ENCODE measurements around the gene GNRH2. TPM values are rescaled to one million over a fixed set of nuclear protein-coding genes. Genes with fewer than 3 reads are reported as not detected.

The GNRH2 gene
- total and polyA plus RNA-seq, 2 of the 8 experiments (the other 6 are each of a cell fraction or from before 2014, with no cell fraction given): 0.09 to 0.82 TPM

DNA sequence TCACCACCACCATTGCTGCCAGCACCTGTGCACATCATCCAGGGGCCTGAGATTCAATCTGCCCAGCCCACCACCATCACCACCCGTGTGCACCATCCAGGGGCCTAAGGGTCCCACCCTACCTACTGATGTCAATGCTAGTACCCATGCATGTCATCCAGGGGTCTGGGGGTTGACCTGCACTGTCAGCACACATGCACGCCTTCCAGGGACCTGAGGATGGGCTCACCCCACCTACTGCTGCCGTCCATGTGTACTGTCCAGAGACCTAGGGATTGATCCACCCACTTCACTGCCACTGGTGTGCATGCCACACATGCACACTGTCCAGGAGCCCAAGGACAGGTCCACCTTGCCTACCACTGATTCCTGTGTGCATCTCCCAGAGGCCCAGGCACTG, 16.1 kb downstream of the GNRH2 start:
- Histone ChIP-seq H2BK12ac (ENCODE audit: low read depth, low read length) (no peak overlapping the region), H3K27me3 (replicated peaks in 1 of 4; ENCODE audit: control insufficient read depth in 3 of 4, extremely low read depth in 1 of 4, insufficient read depth in 3 of 4, low read length in 3 of 4) (no peaks in the 10 kb centered on the region), H3K18ac (ENCODE audit: extremely low read depth, low read length) (no peak overlapping the region), H2BK20ac (ENCODE audit: low read length) (no peak overlapping the region), H3K36me3 (ENCODE audit: control insufficient read depth in 2 of 4, insufficient read depth in 4 of 4, low read length in 3 of 4) (no peaks in the 10 kb centered on the region), H3K56ac (replicated peaks; ENCODE audit: insufficient read length, low read depth, low read length) (no peak overlapping the region), H3K23ac (ENCODE audit: insufficient read length) (no peak overlapping the region), H2BK5ac (ENCODE audit: low read depth, low read length) (no peak overlapping the region), H4K8ac (ENCODE audit: extremely low read depth, insufficient read depth, low read length) (no peak overlapping the region), H3K9me3 (ENCODE audit: insufficient read depth in 2 of 2, low read depth in 1 of 2, low read length in 1 of 2) (no peaks in the 10 kb centered on the region), H3K4me1 (replicated peaks in 1 of 4; ENCODE audit: control insufficient read depth in 3 of 4, insufficient read depth in 4 of 4, low read length in 3 of 4) (no peaks in the 10 kb centered on the region), H4K91ac (replicated peaks; ENCODE audit: insufficient read length, low read length) (peak overlapping the region; percentile 19), H3K9ac (replicated peaks in 1 of 4; ENCODE audit: extremely low read depth in 1 of 4, low read depth in 3 of 4, low read length in 3 of 4) (no peak overlapping the region), H3K79me2 (ENCODE audit: control insufficient read depth in 1 of 2, insufficient read depth in 2 of 2, low read length in 2 of 2) (no peaks in the 10 kb centered on the region), H3K4me3 (ENCODE audit: extremely low read depth in 1 of 4, insufficient read depth in 2 of 4, low read depth in 3 of 4, low read length in 4 of 4) (no peak overlapping the region), H4K20me1 (replicated peaks in 1 of 2; ENCODE audit: control insufficient read depth in 1 of 2, insufficient read depth in 2 of 2, low read length in 2 of 2) (no peaks in the 10 kb centered on the region), H3K79me1 (ENCODE audit: low read depth, low read length) (no peaks in the 10 kb centered on the region), H2AFZ (ENCODE audit: low read length) (no peak overlapping the region), H2BK120ac (replicated peaks; ENCODE audit: low read depth, low read length) (no peak overlapping the region), H2BK15ac (ENCODE audit: low read length) (no peak overlapping the region), H3K14ac (ENCODE audit: insufficient read length) (no peak overlapping the region), H3K4me2 (ENCODE audit: insufficient read depth in 1 of 2, low read depth in 2 of 2, low read length in 2 of 2) (no peak overlapping the region), H3K23me2 (ENCODE audit: low read depth, low read length) (no peaks in the 10 kb centered on the region), H4K5ac (ENCODE audit: insufficient read length, low read depth, low read length) (no peak overlapping the region), H2AK5ac (ENCODE audit: low read depth, low read length) (no peak overlapping the region), H3K27ac (ENCODE audit: low read depth, low read length) (no peak overlapping the region), H3K4ac (replicated peaks; ENCODE audit: insufficient read length, low read depth, low read length) (no peak overlapping the region)
- CTCF ChIA-PET (ENCODE audit: partially characterized antibody): interaction anchor here (0.9 kb wide), 1 partner anchor 57 kb away, joined by 3 read pairs; no protein-coding TSS in a partner anchor
- POLR2A ChIA-PET (ENCODE audit: partially characterized antibody): no interaction called here
- DNase-seq (ENCODE audit: low read depth in 1 of 2, low spot score in 2 of 2): no peak
- TF ChIP-seq HDAC2 (IDR thresholded peaks at IDR 0.05; ENCODE audit: borderline replicate concordance in 1 of 2, low read depth in 2 of 2, low read length in 2 of 2) (no peak), BRCA1 (IDR thresholded peaks at IDR 0.05; ENCODE audit: low read depth, low read length) (no peak), SRF (IDR thresholded peaks at IDR 0.05; ENCODE audit: low read depth, low read length) (no peak), EZH2 (IDR thresholded peaks at IDR 0.05; ENCODE audit: low read depth, low read length, severe bottlenecking) (no peak), NANOG (IDR thresholded peaks at IDR 0.05; ENCODE audit: insufficient read depth, low read depth, low read length, poor library complexity, severe bottlenecking) (no peak), BCL11A (IDR thresholded peaks at IDR 0.05; ENCODE audit: low read depth in 2 of 2, low read length in 2 of 2) (no peak), TAF7 (optimal IDR thresholded peaks at IDR 0.05; ENCODE audit: borderline replicate concordance, low read depth, low read length) (no peak), CREB1 (IDR thresholded peaks at IDR 0.05) (no peak), EGR1 (IDR thresholded peaks at IDR 0.05; ENCODE audit: borderline replicate concordance, low read depth, low read length) (no peak), HDAC6 (IDR thresholded peaks at IDR 0.05; ENCODE audit: low read depth, low read length) (no peak), RBBP5 (IDR thresholded peaks at IDR 0.05; ENCODE audit: borderline replicate concordance, low read depth, low read length) (no peak)
- TF ChIP-seq, protein P1, sequence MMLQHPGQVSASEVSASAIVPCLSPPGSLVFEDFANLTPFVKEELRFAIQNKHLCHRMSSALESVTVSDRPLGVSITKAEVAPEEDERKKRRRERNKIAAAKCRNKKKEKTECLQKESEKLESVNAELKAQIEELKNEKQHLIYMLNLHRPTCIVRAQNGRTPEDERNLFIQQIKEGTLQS (IDR thresholded peaks at IDR 0.05; ENCODE audit: insufficient read depth, low read depth, low read length): no peak
- FAIRE-seq: no peak
- 83% methylated on average over 3 of the region's 3 CpGs; no CpG with 5 or more reads in 1 of the 2 experiments for WGBS, 2 experiments (ENCODE audit: extremely low coverage in 1 of 2, insufficient coverage in 1 of 2, insufficient read length in 1 of 2, insufficient replicate concordance in 2 of 2, low coverage in 1 of 2, low lambda C conversion rate in 2 of 2, missing lambda C conversion rate in 1 of 2)

All from H1 (cell line).